ENCODE data around the gene TTLL4. TPM values are rescaled to one million over a fixed set of nuclear protein-coding genes. Genes with fewer than 3 reads are reported as not detected.
"Not testable (repeated sequence)": the region's sequence is repeated elsewhere in the genome, so short reads cannot be mapped to it uniquely, and the experiment has no call there.

Gene TTLL4
- total and polyA plus RNA-seq, 9 donors, result 6.9 to 19.6 (median 17.2) TPM

DNA sequence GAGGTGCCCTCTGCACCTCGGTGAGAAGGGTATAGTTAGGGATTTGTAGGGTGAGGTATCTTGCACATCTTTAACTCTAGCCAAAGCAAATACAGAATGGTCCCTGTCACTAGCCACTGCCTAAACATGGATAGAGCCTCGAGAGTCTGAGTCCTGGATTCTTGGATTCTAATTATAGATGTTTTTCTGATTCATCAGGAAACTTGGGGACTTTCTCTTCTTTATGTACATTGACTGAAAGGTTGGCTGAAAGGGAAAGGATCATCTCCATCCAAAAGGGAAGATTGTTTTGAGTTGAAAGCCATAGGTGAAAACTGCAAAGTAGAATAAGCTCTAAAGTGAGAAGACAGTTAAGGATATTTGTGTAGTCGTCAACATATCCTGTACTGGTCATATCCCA lies 30.6 kb upstream of the TTLL4 start:
- no peaks in the 10 kb centered on the region for H3K27me3 ChIP-seq
- 67 to 82% (median 74%) methylated on average over 3 of the region's 3 CpGs for WGBS, 3 donors
- intact Hi-C loops (cut with DNase I), result no loop called here
- no peaks in the 10 kb centered on the region for H3K4me1 ChIP-seq (ENCODE audit: insufficient read depth)
- DNase-seq, result no peak
- no peaks in the 10 kb centered on the region for H3K36me3 ChIP-seq
- no peaks in the 10 kb centered on the region for H3K9me3 ChIP-seq
- no peak for TF ChIP-seq POLR2A (IDR thresholded peaks at IDR 0.05)
- no peak for TF ChIP-seq EP300 (IDR thresholded peaks at IDR 0.05)
- TF ChIP-seq, protein P1, sequence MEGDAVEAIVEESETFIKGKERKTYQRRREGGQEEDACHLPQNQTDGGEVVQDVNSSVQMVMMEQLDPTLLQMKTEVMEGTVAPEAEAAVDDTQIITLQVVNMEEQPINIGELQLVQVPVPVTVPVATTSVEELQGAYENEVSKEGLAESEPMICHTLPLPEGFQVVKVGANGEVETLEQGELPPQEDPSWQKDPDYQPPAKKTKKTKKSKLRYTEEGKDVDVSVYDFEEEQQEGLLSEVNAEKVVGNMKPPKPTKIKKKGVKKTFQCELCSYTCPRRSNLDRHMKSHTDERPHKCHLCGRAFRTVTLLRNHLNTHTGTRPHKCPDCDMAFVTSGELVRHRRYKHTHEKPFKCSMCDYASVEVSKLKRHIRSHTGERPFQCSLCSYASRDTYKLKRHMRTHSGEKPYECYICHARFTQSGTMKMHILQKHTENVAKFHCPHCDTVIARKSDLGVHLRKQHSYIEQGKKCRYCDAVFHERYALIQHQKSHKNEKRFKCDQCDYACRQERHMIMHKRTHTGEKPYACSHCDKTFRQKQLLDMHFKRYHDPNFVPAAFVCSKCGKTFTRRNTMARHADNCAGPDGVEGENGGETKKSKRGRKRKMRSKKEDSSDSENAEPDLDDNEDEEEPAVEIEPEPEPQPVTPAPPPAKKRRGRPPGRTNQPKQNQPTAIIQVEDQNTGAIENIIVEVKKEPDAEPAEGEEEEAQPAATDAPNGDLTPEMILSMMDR (IDR thresholded peaks at IDR 0.05), result no peak
- H3K4me3 ChIP-seq, result no peak overlapping the region
- H3K27ac ChIP-seq, result no peak overlapping the region

DNA sequence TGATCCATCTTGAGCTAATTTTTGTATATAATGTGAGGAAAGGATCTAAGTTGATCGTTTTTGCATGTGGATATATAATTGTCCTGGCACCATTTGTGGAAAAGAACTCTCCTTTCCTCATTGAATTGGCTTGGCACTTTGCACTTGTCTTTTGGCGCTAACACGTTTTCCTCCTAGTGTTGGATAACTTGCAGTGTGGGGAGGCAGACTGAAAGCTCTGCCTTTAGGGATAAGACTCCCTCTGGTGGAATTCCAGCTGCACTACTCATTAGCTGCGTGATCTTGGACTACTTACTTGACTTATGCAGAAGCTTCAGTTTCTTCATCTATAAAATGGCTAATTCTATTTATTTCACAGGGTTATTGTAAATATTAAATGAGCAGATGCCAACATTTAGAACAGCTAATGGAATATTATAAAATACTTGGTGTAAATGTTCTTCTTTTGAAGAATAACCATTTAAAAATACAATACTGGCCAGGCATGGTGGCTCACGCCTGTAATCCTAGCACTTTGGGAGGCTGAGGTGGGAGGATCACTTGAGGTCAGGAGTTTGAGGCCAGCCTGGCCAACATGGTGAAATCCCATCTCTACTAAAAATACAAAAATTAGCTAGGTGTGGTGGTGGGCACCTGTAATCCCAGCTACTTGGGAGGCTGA lies 23.1 kb upstream of the TTLL4 start:
- H3K4me3 ChIP-seq; H3K27me3 ChIP-seq; H3K4me1 ChIP-seq (ENCODE audit: insufficient read depth); H3K36me3 ChIP-seq; intact Hi-C loops (cut with DNase I); H3K27ac ChIP-seq; H3K9me3 ChIP-seq: not testable (repeated sequence)
- WGBS, 3 donors, result 26 to 27% (median 27%) methylated on average over 5 of the region's 5 CpGs
- DNase-seq, result peak in 1 of 5 donors; percentile 36
- TF ChIP-seq, protein P1 (IDR thresholded peaks at IDR 0.05), result peak in 2 of 3 donors; percentile 43 to 48

DNA sequence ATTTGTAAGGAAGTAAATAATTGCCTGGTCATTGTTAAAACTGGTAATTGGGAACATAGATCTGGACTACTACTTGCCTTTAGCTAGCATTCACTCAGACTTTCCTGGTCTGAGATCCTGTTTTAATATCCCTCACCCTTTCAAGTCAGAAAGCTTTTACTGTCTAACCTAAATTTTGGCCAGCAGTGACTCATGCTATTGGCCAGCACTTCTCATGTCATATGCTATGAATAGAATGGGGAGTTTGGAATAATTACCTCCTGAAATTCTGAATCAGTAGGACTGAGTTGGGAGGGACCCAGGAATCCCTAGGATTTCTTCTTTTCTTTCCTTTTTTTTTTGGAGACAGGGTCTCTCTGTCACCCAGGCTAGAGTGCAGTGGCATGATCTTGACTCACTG lies 19.4 kb upstream of the TTLL4 start:
- H3K4me3 ChIP-seq, result no peak overlapping the region

DNA sequence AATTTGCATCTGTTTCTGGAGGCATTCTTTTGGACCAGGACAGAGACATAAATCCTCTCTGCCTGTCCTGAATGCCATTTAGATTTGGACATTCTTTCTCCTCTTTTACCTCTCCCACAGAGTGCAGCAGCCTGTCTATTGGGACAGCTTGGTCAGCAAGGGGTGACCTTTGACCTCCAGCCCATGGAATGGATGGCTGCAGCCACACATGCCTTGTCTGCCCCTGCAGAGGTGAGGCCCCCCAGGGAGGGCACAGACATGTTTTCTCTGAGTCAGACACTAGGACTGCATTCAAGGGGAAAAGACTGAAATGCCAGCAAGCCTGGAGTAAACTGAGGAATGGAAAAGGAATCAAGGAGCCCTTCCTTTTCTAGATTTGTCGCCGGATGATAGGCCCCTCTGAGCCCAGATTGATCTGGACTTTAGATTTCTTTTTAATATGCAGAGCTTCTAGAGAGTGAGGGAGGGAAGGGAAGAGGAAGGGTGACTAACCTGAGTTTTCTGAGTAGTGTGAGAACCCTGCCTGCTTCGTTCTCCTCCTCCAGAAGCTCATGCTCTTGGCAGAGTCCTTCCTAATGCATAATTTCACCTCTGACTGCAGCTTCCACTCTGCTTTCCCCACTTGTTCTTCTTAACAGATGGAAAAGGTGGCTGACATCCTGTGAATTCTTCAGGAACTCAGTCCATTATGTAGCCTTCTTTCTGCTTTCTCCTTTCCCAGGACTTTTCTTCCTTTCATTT lies 16.1 kb upstream of the TTLL4 start:
- no peak for TF ChIP-seq EP300 (IDR thresholded peaks at IDR 0.05)
- TF ChIP-seq POLR2A (IDR thresholded peaks at IDR 0.05), result no peak
- TF ChIP-seq, protein P1 (IDR thresholded peaks at IDR 0.05), result no peak
- Histone ChIP-seq H3K4me3 (no peak overlapping the region), H3K4me1 (ENCODE audit: insufficient read depth) (no peaks in the 10 kb centered on the region), H3K9me3 (no peaks in the 10 kb centered on the region), H3K36me3 (no peaks in the 10 kb centered on the region), H3K27ac (no peak overlapping the region), H3K27me3 (no peaks in the 10 kb centered on the region)
- intact Hi-C loops (cut with DNase I), result no loop called here
- no peak for DNase-seq
- WGBS, 3 donors, result 77 to 86% (median 81%) methylated on average over 3 of the region's 3 CpGs

More for the DNA sequence above, 19.4 kb upstream of the TTLL4 start:
- Histone ChIP-seq H3K27ac (no peak overlapping the region), H3K27me3 (no peaks in the 10 kb centered on the region), H3K9me3 (no peaks in the 10 kb centered on the region), H3K36me3 (no peaks in the 10 kb centered on the region), H3K4me1 (ENCODE audit: insufficient read depth) (no peaks in the 10 kb centered on the region)
- no peak for DNase-seq
- TF ChIP-seq, protein P1 (IDR thresholded peaks at IDR 0.05), result no peak
- TF ChIP-seq EP300 (IDR thresholded peaks at IDR 0.05) (no peak), POLR2A (IDR thresholded peaks at IDR 0.05) (no peak)
- intact Hi-C loops (cut with DNase I), result no loop called here
